Activated CD4-positive, alpha-beta T cell treated with anti-CD3 and anti-CD28 coated beads for 4 hours (primary cell): ENCODE results near the gene SFRP5.
A peak's percentile ranks its signal among the peaks of the same experiment; 100 is the strongest.

ENCODE experiments used
- DNase-seq, 2 donors: peaks; one replicate each; pipeline ENCODE4 v3.0.0-alpha.2; 2020

SFRP5 gene

DNA sequence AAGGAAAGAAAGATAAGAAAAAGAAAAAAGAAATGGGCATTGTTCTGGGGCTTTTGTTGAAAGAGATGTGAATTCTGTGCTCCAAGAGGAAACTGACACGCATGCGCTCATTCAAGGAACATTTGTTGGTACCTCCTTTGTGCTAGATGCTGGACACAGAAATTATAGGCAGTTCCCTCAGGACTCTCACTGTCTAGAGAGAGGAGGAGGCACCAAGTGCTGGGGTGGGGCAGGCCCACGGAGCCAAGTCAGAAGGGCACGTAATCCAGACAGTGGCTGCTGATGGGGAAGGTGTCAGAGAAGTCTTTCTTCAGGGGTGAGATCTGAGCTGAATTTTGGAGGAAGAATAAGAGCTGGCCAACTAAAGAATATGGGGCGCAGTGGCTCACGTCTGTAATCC lies 37.8 kb downstream of the SFRP5 start:
- DNase-seq, result no peak

DNA sequence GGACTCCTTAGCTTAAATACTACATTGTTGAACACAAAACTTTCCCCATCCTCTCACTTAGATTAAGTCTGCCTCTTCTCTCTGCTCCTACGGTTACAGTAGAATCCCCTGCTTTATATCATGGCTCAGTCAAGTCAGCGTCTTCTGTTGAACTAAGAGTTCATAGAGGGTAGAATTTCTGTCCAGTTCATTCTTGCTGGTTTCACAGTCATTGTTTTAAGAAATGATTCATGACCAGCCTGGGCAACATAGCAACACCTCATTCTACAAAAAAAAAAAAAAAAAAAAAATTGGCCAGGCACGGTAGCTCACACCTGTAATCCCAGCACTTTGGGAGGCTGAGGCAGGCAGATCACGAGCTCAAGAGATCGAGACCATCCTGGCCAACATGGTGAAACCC lies 38.5 kb downstream of the SFRP5 start:
- no peak for DNase-seq

DNA sequence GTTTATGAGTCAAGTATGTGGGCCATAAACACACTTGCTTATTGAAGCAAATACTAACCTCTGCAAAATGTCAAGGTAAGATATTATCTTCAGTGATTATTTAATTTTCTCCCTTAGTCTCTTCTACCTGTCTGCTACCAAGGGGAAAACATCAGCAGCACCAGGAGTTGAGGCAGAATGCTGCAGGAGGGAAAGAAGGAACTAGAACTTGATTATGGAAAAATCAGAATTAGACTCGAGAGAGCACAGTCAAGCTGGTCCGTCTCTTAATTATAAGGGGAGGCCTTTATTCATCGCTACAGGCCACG lies 39.8 kb downstream of the SFRP5 start:
- DNase-seq, result no peak

DNA sequence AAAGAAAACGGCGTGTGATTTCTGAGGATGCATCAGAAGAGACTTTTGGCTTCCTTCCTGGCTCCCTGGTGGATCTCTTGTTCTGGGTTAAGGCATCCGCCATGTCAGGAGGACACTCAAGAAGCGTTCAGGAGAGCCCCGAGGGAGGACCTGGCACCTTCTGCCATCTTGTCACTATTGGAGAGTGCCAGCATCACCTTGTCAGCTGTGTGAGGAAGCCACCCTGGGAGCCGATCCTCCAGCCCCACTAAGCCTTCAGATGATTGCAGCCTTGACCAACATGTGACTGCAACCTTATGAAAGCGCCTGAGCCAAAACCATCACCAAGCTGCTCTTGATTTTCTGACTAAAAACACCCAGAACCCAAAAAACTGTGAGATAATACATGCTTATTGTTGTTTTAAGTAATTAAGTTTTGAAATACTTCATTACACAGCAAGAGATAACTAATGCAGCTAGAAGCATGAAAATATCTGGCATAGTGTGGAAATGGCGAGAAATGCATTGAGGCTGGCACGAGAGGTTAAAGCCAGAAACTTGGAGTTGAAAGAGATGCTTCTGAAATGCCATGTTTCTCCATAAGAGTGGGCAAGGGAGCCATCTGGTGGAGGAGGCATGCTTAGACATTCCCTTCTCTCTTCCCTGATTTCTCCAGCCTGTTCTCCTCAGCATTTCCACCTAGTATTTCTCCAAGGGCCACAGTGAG lies 40.3 kb downstream of the SFRP5 start:
- DNase-seq, result peak; percentile 50 to 66

DNA sequence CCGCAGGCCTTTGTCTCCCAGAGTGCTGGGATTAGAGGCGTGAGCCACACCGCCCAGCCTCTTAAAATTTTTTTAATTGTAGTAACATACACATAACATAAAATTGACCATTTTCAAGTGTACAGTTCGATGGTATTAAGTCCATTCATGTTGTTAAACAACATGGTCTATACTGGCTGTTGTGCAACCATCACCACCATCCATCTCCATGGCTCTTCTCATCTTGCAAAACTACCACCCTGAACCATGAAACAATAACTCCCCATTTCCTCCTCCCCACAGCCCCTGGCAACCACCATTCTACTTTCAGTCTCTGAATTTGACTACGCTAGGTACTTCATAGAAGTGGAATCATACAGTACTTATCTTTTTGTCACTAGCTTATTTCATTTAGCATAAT lies 42.8 kb downstream of the SFRP5 start:
- no peak for DNase-seq

DNA sequence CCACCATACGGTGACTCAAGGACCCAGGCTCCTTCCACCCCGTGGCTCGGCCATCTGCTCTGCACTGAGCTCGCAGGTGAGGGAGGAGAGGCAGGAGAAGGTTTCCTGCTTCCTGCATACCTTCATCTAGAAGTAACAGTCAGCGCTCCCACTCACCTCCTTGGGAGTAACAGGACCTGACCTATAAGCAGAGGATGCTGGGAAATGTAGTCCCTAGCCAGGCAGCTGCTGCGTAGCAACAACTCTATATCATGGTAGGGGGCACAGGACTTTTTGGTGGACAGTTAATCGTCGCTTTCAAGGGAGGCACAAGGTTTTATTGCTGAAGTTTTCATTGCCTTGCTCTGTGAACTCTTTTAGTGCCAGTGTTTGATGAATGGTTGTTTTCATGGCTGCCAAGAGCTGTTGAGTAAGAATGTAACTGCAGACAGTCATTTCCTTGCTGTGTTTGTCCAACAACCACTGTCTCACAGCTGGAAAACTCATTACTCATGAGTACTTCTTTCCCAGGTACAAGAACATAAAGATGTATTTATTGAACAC lies 45.1 kb downstream of the SFRP5 start:
- DNase-seq, result no peak

DNA sequence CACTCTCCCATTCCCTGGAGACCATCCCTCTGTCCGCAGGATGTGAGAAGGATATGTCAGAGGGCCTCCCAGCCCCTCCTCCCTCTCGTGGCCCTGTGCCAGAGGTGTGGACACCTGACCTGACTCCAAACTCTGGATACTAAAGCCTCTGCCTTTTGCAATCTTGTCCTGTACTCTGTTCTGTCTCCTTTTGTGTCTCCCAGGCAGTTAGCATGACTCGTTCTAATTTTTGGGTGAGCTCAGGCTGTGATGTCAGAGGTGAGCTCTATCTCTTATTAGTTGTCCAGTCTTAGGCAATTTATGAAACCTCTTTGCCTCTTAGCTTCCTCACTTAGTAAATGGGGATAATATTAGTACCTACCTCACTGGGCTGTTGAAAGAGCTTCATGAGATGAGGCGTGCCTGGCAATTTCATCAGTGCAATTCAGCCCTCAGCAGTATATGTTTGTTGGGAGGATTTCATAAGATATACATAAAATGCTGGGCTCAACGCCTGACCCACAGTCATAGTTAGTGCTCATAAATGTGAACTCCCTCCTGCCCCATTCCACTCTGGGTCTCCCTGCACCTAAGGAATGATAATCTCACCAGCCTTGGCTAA lies 47.4 kb downstream of the SFRP5 start:
- DNase-seq, result no peak

DNA sequence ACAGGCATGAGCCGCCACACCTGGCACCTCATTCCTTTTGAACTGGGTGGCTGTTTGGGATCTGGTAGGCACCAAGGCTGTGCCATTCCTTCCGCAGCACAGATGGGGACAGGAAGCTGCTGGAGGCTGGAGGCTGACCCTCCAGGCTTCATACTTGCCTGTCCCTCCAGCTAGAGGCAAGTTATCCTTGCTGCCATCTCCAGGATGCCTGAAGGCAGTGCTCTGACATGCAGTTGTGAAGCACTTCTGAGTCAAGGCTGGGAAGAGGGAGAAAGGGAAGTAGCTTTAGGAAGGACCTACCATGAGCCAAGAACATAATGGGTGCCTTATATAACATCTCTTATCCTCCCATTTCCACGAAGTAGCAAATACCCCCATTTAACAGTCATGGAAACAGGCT lies 48.8 kb downstream of the SFRP5 start:
- no peak for DNase-seq

DNA sequence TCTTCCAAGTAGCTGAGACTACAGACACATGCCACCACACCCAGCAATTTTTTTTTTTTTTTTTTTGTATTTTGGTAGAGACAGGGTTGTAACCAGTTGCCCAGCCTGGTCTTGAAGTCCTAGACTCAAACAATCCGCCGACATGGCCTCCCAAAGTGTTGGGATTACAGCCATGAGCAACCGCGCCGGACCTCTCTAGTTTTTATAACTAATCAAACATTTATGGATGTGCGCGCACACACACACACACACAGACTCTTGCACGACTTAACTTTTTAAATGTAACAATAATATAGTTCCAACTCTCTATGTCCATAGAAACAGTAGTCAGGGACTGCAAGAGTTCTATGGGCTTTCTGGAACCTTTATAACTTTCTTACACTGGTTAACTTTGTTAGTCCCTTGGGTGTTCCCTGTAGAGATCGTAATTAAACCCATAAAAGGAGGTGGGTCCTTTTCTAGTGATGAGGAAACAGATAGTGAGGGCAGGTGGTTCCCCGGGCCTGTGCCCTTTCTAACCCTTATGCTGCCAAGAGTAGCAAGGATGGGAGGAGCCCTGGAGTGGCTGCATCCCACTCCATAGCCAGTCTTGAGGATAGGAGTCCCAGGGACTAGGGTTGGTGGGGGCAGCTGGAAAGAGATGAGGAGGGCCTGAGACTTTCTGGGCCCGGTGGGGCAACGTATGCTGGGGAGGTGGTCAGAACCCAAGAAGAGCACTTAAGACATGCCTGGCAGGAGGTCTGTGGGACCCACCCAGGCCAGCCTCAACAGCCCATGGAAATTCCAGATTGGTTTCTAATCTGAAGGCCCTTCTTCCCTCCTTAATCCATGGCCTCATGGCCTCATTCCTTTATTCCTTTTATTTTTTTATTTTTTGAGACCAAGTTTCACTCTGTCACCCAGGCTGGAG lies 49.7 kb downstream of the SFRP5 start:
- DNase-seq, result no peak

DNA sequence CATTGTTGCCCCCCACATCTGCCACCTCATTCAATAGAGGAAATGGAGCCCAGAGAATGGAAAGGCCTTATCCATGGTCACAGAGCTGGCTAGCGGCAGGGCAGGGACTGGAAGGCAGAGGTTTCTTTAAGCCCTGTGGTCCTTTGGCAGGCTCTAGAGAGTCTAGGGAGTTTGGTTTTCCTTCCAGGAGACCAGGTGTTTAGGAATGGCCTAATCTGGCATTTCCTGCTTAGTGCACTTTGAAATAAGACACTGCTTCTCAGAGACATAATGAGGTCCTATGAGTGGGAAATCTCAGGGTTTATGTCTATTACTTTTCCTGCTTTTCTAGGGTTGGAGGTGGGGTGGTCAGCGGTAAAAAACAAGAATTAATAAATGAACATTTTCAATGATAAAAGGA lies 52.2 kb downstream of the SFRP5 start:
- DNase-seq, result no peak

DNA sequence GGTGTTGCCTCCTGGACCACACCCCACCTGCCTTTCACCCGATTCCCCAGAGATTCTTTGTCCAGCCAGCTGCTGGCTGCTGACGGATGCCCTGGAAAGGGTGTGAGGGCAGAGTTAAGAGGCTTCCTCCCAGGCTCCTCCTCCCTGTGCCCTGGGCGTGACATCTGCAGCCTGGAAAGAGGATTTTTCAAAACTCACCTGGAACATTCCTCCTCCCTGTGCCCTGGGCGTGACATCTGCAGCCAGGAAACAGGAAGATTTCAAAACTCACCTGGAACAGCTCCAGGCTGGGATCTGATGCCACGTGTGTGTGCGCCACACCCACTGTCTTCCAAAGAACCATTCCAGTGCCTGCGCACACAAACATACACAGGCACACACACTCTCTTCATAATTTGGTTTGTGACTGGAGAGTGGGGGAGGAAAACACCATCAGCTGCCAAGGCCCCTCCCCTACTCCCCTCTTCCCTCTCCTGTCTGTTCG lies 53.1 kb downstream of the SFRP5 start:
- no peak for DNase-seq

DNA sequence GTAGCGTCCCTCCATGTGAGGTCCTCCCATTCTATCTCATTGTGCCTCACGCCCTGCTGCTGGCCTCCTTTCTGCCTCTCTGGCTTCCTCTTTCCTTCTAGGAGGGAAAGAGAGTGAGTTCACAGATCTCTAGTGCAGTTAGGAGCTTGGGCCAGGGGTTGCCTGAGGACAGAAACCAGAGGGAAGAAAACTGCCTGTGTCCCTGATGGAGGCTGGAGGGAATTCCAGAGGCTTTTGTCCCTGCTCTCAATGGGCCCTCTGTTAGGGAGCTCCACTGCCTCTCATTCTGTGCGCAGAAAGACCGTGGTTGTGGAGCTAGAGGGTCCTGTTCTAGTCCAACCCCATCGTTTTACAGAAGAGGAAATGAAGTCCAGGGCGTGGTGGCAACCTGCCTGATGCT lies 53.6 kb downstream of the SFRP5 start:
- DNase-seq, result no peak

DNA sequence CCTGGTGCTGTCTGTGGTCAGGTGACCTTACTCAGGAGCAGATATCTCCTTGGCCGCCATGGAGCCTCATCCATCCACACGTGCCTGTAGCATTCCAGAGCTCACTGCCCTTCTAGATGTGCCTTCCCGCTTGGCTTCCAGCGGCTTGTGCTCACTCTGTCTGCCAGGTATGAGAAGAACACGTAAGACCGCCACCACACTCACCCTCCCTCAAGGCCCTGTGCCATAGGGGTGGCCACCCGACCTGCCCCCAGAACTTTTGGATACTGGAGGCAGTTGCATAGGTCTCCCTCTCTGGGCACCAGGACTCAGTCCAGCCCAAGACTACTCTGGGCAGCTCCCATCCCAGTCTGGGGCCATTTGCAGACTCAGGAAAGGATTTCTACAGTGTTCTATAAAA lies 54.2 kb downstream of the SFRP5 start:
- no peak for DNase-seq
